ENCODE measurements around the gene UBTD1. TPM values are rescaled to one million over a fixed set of nuclear protein-coding genes. Genes with fewer than 3 reads are reported as not detected.

The UBTD1 gene
- total and polyA plus RNA-seq, 10 of the 15 experiments (the other 5 are each of a cell fraction or from before 2014, with no cell fraction given), result 0.04 to 1.5 (median 1.2) TPM; not detected in 1

- BruUV-seq (replicated peaks), result no TSS peak
- CTCF ChIA-PET, result no interaction called here
- TF ChIP-seq, protein P1, sequence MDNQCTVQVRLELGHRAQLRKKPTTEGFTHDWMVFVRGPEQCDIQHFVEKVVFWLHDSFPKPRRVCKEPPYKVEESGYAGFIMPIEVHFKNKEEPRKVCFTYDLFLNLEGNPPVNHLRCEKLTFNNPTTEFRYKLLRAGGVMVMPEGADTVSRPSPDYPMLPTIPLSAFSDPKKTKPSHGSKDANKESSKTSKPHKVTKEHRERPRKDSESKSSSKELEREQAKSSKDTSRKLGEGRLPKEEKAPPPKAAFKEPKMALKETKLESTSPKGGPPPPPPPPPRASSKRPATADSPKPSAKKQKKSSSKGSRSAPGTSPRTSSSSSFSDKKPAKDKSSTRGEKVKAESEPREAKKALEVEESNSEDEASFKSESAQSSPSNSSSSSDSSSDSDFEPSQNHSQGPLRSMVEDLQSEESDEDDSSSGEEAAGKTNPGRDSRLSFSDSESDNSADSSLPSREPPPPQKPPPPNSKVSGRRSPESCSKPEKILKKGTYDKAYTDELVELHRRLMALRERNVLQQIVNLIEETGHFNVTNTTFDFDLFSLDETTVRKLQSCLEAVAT (IDR thresholded peaks at IDR 0.05), result no peak
- TF ChIP-seq FOXK2 (IDR thresholded peaks at IDR 0.05) (no peak), NR2C2 (IDR thresholded peaks at IDR 0.05; ENCODE audit: borderline replicate concordance, control insufficient read depth, insufficient read length, low read depth) (no peak), GABPA (IDR thresholded peaks at IDR 0.05; ENCODE audit: low read depth) (no peak), BHLHE40 (IDR thresholded peaks at IDR 0.05; ENCODE audit: borderline replicate concordance in 1 of 2, low read depth in 2 of 2, low read length in 1 of 2) (no peak), HDAC2 (IDR thresholded peaks at IDR 0.05) (no peak), NR2C1 (IDR thresholded peaks at IDR 0.05) (no peak), E4F1 (IDR thresholded peaks at IDR 0.05; ENCODE audit: borderline replicate concordance, partially characterized antibody) (no peak), RAD51 (IDR thresholded peaks at IDR 0.05) (no peak), BCL3 (IDR thresholded peaks at IDR 0.05; ENCODE audit: borderline replicate concordance, insufficient read depth, low read depth, low read length, poor library complexity, severe bottlenecking) (no peak), SREBF2 (IDR thresholded peaks at IDR 0.05; ENCODE audit: low read length) (no peak)
- TF ChIP-seq, protein P2, sequence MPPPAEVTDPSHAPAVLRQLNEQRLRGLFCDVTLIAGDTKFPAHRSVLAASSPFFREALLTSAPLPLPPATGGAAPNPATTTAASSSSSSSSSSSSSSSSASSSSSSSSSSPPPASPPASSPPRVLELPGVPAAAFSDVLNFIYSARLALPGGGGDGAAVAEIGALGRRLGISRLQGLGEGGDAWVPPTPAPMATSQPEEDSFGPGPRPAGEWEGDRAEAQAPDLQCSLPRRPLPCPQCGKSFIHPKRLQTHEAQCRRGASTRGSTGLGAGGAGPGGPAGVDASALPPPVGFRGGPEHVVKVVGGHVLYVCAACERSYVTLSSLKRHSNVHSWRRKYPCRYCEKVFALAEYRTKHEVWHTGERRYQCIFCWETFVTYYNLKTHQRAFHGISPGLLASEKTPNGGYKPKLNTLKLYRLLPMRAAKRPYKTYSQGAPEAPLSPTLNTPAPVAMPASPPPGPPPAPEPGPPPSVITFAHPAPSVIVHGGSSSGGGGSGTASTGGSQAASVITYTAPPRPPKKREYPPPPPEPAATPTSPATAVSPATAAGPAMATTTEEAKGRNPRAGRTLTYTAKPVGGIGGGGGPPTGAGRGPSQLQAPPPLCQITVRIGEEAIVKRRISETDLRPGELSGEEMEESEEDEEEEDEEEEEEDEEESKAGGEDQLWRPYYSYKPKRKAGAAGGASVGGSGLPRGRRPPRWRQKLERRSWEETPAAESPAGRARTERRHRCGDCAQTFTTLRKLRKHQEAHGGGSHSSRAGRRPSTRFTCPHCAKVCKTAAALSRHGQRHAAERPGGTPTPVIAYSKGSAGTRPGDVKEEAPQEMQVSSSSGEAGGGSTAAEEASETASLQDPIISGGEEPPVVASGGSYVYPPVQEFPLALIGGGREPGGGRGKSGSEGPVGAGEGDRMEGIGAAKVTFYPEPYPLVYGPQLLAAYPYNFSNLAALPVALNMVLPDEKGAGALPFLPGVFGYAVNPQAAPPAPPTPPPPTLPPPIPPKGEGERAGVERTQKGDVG (CRISPR knock-in tag; IDR thresholded peaks at IDR 0.05), result no peak
Observed at GRCh38 chr10:97517096-97517750, 18.5 kb downstream of the UBTD1 start.

More at GRCh38 chr10:97517096-97517750, 18.5 kb downstream of the UBTD1 start:
- DNase-seq (ENCODE audit: low read depth, low spot score) (no peak), ATAC-seq (no peak; the same call in 2 of the 3 replicates), FAIRE-seq (no peak)
- ChIA-PET RAD21 (ENCODE audit: unreplicated experiment) (no interaction called here), SMC1A (ENCODE audit: uncharacterized antibody, unreplicated experiment) (no interaction called here), POLR2A (no interaction called here)
- Histone ChIP-seq H3K27ac (ENCODE audit: control insufficient read depth, insufficient read depth) (no peak overlapping the region), H3K4me2 (ENCODE audit: control insufficient read depth, insufficient read depth) (no peak overlapping the region), H3K79me2 (ENCODE audit: control insufficient read depth, insufficient read depth, low read length) (no peaks in the 10 kb centered on the region), H3K9ac (ENCODE audit: control insufficient read depth, insufficient read depth, low read length) (no peak overlapping the region), H2AFZ (ENCODE audit: control insufficient read depth, low read depth, low read length) (no peak overlapping the region), H4K20me1 (ENCODE audit: control insufficient read depth, insufficient read depth) (no peaks in the 10 kb centered on the region), H3K4me3 (no peak overlapping the region), H3K9me3 (replicated peaks; ENCODE audit: control insufficient read depth, insufficient read depth, low read length) (no peaks in the 10 kb centered on the region), H3K36me3 (ENCODE audit: control insufficient read depth in 2 of 2, insufficient read depth in 2 of 2, low read length in 1 of 2) (no peaks in the 10 kb centered on the region), H3K27me3 (replicated peaks in 1 of 2; ENCODE audit: control insufficient read depth in 2 of 2, insufficient read depth in 2 of 2, low read length in 1 of 2) (peaks cover 7 to 9% of the 10 kb centered on the region in 2 experiments), H3K4me1 (ENCODE audit: control insufficient read depth, insufficient read depth, low read length) (no peaks in the 10 kb centered on the region)
- intact Hi-C loops (cut with micrococcal nuclease; ENCODE audit: unreplicated experiment) (no loop called here), in situ Hi-C loops (cut with MboI) (no loop called here)
- 17% methylated on average over 15 of the region's 15 CpGs for WGBS (ENCODE audit: insufficient coverage, insufficient replicate concordance, low lambda C conversion rate, missing lambda C conversion rate)

Measured in GM12878 (cell line).